BLaER1 (cell line): ENCODE data around the gene CCDC74B.
"Not testable (repeated sequence)": the region's sequence is repeated elsewhere in the genome, so short reads cannot be mapped to it uniquely, and the experiment has no call there.

ENCODE experiments used
- H3K27ac ChIP-seq: shearing (Covaris generic); formaldehyde crosslinking; 2 replicates; pipeline ENCODE4 v1.8.1; 2022
- H3K27me3 ChIP-seq: shearing (Covaris generic); formaldehyde crosslinking; 2 replicates; pipeline ENCODE4 v1.8.1; 2022
- H3K36me3 ChIP-seq: shearing (Covaris generic); formaldehyde crosslinking; 2 replicates; pipeline ENCODE4 v1.8.1; 2022
- H3K4me1 ChIP-seq: shearing (Covaris generic); formaldehyde crosslinking; 2 replicates; pipeline ENCODE4 v1.8.1; 2022
- H3K4me2 ChIP-seq: shearing (Covaris generic); formaldehyde crosslinking; 2 replicates; pipeline ENCODE4 v1.8.1; 2022
- H3K4me3 ChIP-seq: shearing (Covaris generic); formaldehyde crosslinking; 2 replicates; pipeline ENCODE4 v1.8.1; 2022
- H3K9ac ChIP-seq: shearing (Covaris generic); formaldehyde crosslinking; 2 replicates; pipeline ENCODE4 v1.8.1; 2022
- H3K9me3 ChIP-seq: shearing (Covaris generic); formaldehyde crosslinking; 2 replicates; pipeline ENCODE4 v1.8.1; 2022
- H4K20me1 ChIP-seq: shearing (Covaris generic); formaldehyde crosslinking; 2 replicates; pipeline ENCODE4 v1.8.1; 2022
- Cebpa-rat ChIP-seq: shearing (Covaris generic); IDR thresholded peaks from 2 replicates; pipeline ENCODE4 v1.8.1; 2022

CCDC74B gene

DNA sequence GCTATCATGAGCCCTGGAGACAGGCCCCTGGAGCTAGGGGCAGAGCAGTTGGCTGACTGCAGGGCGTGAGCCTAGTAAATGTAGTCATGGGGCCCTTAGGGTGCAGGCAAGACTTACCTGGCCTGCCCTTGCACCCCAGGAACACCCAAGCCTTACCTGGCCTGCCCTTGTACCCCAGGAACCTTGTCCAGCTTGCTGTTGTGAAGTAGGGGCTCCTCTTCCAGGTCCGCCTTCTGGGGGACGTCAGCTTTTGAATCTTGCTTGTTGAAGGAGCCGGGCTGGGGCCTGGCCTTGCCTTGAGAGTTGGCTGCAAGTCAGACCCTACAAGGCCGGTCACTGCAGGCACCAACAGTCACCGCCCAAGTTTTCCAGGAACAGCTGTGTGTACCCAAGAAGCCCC, 3.9 kb downstream of the CCDC74B start:
- not testable (repeated sequence) for H3K4me3 ChIP-seq, H3K4me1 ChIP-seq, H3K9ac ChIP-seq, H3K9me3 ChIP-seq, H3K4me2 ChIP-seq, H3K27ac ChIP-seq, H4K20me1 ChIP-seq, H3K36me3 ChIP-seq
- H3K27me3 ChIP-seq = peaks cover 28% of the 10 kb centered on the region

DNA sequence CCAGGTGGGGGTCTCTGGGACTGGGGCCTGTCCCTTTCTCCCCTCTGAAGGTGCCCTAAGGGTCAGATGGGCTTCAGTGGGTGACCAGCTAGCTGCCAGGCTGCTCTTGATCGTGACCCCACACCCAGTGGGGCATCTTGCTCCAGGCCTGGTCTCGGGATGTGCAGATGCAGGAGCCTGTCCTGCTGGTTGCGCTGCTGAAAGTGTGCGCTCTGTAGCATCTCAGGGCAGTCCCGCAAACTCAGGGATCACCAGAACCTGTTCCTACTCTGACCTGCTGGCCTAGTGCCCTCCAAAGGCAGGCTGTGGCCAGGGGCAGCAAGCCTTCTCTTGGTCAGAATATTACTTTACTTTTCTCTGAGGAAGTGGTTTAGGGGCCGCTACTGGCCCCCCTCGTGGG, 4.4 kb downstream of the CCDC74B start:
- H3K9me3 ChIP-seq, H3K4me3 ChIP-seq, H3K4me2 ChIP-seq, H3K27ac ChIP-seq, H4K20me1 ChIP-seq, H3K9ac ChIP-seq, H3K4me1 ChIP-seq, H3K36me3 ChIP-seq: not testable (repeated sequence)
- peaks cover 28% of the 10 kb centered on the region for H3K27me3 ChIP-seq

DNA sequence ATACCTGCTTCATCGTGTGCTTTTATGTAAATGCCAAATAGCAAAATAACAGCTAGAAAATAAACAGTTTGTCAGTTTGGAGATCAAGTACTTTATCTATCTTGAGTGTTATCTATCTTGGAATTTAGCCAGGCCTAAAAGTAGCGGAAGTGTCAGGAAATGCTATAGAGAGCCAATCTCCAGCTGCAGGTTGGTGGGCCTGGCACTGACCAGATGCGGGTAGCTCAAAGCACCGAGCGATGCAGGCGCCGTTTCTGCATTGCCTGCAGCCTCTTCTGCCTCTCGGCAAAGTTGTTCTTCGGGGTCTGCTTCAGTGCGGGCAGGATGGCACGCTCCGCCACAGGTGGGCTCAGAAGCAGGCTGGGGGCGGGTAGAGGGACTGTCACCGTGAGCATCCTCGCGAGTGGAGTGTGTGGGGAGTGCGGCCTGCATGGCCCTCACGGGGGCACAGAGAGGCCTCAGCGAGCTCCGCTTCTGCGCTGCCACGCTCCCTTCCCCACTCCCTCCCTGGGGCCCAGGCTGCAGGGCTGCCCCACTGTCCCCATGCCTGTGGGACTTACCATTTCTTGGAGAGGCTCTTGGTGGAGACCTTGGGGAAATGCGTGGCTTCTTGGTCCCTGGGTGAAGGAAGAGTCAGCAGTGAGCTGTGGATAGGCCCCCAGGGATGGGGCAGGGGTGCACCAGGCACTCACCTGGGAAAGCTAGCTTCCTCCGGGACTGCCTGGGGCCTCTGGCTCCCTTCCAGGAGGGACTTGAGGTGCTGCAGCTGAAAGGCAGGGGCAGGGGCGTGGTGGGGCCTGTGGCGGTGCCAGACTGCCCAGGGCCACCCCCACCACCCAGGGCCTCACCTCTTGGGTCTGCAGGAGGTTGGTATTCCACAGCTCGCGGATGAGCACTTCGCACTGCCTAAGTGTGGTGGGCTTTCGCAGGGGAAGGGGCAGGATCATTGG, 5.3 kb downstream of the CCDC74B start:
- not testable (repeated sequence) for H3K36me3 ChIP-seq, H3K9ac ChIP-seq

DNA sequence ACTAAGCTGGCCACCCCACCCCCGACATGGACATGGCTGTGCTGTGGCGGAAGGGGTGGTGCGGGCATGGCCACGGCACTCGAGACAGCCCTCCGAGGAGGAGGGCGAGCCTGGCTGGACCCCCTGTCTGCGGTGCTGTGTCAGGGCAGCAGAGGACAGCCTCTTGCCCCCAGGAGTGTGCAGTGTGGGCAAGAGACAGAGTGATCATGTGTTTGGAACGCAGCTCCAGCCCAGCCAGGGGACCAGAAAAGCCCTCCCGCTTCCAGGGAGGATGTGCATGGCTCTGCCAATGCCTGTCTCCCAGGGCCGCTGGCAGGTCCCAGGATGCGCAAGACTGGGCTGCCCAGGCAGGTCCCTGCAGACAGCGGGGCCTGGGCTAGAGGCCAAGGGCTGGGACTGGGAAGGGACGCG, 6.1 kb downstream of the CCDC74B start:
- not testable (repeated sequence) for H4K20me1 ChIP-seq, H3K36me3 ChIP-seq, H3K4me2 ChIP-seq, H3K9ac ChIP-seq, H3K4me3 ChIP-seq, H3K9me3 ChIP-seq, H3K27ac ChIP-seq
- Histone ChIP-seq H3K27me3 (peaks cover 15% of the 10 kb centered on the region), H3K4me1 (peaks cover 22% of the 10 kb centered on the region)

More for the DNA sequence above, 5.3 kb downstream of the CCDC74B start:
- not testable (repeated sequence) for H4K20me1 ChIP-seq, H3K4me3 ChIP-seq, H3K4me2 ChIP-seq, H3K27ac ChIP-seq, H3K9me3 ChIP-seq
- H3K4me1 ChIP-seq = peaks cover 18% of the 10 kb centered on the region
- peaks cover 22% of the 10 kb centered on the region for H3K27me3 ChIP-seq

DNA sequence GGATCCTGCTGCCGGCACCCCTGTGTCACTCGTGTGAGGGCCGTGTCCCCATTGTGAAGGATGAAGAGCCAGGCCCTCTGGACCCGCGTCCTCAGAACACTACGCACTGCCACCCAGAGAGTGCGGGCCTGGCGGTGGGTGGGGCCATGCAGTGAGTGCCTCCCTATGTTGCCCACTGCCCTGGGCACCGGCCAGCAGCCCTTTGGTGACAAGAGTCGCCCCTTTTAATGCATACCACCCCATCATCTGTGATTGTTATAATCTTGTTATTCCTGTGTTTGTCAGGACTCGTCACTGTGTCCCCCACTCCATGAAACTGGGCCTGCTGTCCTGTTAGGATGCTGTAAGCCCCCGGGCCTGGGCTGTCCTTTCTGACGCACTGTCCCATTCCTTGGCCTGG, 6.6 kb downstream of the CCDC74B start:
- not testable (repeated sequence) for H3K4me2 ChIP-seq, H3K9me3 ChIP-seq, H3K36me3 ChIP-seq, H3K27ac ChIP-seq, H4K20me1 ChIP-seq, H3K9ac ChIP-seq, H3K4me3 ChIP-seq
- Histone ChIP-seq H3K4me1 (peaks cover 19% of the 10 kb centered on the region), H3K27me3 (peaks cover 11% of the 10 kb centered on the region)

DNA sequence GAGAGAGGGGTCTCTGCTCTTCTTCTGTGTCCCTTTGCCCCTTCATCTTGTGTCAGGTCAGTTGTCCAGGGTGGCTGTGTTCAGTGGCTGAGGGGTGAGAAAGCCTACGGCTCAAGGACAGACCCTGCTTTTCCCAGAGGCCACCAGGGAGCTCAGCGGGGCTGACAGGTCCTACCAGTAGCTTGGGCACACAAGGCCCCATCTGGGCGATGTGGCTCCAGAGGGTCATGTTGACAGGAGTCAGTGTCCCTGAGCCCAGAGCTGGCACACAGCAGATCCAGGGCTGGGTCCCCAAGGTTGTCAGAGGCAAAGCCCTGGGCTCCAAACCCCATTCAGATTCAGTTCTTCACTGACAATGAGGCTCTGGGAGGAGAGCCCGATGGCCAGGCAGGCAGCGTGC, 7.8 kb downstream of the CCDC74B start:
- H3K27ac ChIP-seq, H3K4me2 ChIP-seq, H3K9ac ChIP-seq, H3K9me3 ChIP-seq, H3K4me3 ChIP-seq, H3K27me3 ChIP-seq, H4K20me1 ChIP-seq, H3K36me3 ChIP-seq: not testable (repeated sequence)
- H3K4me1 ChIP-seq = peaks cover 16% of the 10 kb centered on the region

DNA sequence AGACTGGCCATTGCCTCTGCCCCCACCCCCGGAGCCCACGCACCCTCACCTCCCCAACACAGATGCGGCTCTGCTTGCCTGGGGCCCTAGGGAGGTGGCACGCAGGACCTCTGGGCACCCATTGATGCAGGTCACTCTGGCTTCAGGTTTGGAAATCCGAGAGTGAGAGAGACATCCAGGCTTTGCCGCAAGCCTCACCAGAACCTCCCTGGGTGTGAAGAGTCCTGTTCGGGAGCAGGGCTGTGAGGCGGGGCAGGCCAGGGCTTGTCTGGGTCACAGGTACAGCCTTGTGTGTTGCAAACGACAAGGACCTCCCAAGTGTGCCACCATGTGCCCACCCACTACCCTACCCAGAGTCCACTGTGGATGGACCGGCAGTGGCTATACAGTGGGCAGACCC, 8.4 kb downstream of the CCDC74B start:
- not testable (repeated sequence) for H3K27ac ChIP-seq, H4K20me1 ChIP-seq, H3K9ac ChIP-seq, H3K4me2 ChIP-seq, H3K27me3 ChIP-seq, H3K9me3 ChIP-seq, H3K4me3 ChIP-seq, H3K36me3 ChIP-seq
- peaks cover 16% of the 10 kb centered on the region for H3K4me1 ChIP-seq

DNA sequence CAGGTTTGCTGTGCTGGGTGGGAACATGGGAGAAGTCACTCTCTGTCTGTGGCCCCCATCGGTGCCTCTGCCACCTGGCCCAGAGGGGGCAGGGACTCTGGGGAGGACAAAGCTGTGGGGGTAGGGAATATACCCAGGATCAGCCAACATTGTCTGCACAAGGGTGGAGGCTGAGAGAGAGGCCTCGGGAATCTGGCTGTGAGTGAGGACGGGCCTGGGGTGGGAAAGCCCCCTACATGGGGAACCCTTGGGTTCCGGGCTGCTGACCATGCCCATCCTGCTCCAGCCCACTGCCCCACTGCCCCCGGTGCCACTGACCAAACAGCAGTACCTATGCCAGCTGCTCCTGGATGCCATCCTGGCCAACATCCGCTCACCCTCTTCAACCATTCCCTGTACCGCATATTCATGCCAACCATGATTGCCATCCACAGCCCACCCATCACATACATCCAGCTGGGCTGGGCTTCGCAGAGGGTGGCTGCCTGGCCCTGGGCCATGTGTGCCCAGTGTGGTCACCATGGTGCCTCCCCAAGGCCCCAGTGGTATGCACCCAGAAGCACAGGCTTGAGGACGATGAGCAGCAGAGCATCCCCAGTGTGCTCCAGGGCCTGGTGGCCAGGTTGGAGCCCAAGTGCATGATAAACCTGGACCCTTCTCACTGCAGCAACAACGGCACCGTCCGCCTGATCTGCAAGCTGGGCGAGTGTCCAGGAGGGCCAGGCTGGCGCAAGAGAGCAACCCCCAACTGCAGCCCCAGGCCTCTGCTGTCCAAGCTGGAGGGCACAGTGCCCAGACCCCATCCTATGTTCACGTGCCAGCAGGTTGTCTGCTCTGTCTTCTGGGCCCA, 9.0 kb downstream of the CCDC74B start:
- Histone ChIP-seq H3K27ac (no peak overlapping the region), H3K9ac (no peak overlapping the region), H4K20me1 (no peaks in the 10 kb centered on the region), H3K9me3 (no peaks in the 10 kb centered on the region), H3K36me3 (no peaks in the 10 kb centered on the region), H3K4me3 (no peak overlapping the region), H3K4me1 (peaks cover 16% of the 10 kb centered on the region), H3K4me2 (0 out of 2 replicates have a peak overlapping the region, but pooled peaks have one; percentile 7), H3K27me3 (no peaks in the 10 kb centered on the region)
- no peak for TF ChIP-seq Cebpa-rat

DNA sequence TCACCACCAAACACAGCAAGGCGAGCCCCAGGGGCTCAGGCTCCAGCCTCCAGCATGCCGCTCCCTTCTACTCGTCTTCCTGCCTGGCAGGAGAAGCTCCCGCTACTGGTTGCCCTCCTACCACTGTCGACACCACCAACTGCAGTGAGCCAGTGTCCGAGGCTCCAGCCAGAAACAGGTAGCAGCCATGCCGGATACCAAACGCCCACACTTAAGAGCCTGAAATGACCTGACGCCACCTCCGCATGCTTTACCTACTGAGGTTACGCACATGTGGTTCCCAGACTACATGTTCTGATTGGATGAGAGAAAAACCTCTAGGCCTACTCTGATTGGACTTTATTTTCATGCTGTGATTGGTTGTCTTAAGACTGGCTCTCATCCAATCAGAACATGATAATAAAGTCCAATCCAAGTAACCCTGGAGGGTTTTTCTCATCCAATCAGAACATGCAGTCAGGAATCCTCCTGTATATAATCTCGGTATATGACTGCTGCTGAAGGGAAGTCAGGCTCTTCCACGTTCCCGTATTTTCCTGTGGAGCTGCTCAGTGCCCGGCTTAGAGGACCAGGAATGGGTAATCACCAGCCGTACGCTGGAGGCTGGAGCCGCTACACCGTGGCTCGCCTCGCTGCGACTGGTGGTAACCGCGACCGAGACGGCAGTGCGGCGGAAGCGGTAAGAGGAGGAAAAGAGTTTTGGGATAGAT, 15.6 kb downstream of the CCDC74B start, which contains the start of gene POTEF:
TSS of gene POTEF (minus strand) at position 103 of the 710 bp plus-strand sequence. CDS start 8,707 bp downstream, outside the sequence.
- H3K9me3 ChIP-seq, H3K27ac ChIP-seq, H3K4me1 ChIP-seq, H3K4me3 ChIP-seq, H3K9ac ChIP-seq, H4K20me1 ChIP-seq, H3K4me2 ChIP-seq, H3K36me3 ChIP-seq, H3K27me3 ChIP-seq: not testable (repeated sequence)

DNA sequence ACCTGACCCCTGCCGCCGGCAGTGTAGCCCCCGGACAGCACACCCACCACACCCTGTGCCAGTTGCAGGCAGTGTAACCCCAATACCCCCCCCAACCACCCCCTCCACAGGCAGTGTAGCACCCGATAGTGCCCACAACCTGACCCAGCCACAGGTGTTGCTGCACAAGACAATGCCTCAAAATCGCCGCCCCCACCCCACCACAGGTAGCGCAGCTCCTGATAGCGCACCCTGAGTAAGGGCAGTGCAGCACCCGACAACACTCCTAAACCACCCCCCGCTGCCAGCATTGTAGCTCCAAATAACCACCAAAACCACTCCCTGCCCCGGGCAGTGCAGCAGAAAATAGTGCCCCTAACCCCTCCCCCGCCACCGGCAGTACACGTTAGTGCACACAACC, 16.4 kb downstream of the CCDC74B start:
- not testable (repeated sequence) for H3K9me3 ChIP-seq, H3K4me1 ChIP-seq, H3K9ac ChIP-seq, H3K27me3 ChIP-seq, H4K20me1 ChIP-seq, H3K4me2 ChIP-seq, H3K4me3 ChIP-seq, H3K36me3 ChIP-seq, H3K27ac ChIP-seq

DNA sequence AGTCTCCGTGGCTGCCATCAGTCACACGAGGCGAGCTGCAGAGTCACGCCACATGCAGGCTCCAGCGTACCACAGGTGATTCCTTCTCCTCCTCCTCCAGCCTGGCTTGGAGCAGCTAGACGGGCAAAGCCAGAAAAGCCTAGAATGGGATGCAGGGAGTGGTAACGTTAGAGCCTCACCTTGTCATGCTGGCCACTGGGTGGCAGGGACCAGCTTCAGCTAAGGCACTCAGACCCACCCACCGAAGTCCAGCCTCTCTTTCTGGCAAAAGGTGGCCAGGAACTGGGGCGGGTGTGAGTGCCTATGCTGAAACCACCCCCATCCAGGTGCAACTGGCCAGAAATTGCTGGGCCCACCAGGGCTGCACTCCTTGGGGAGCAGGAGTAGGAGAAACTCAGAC, 17.2 kb downstream of the CCDC74B start:
- H3K9me3 ChIP-seq, H3K4me3 ChIP-seq, H3K36me3 ChIP-seq, H3K27me3 ChIP-seq, H3K4me2 ChIP-seq, H3K27ac ChIP-seq, H3K4me1 ChIP-seq, H3K9ac ChIP-seq, H4K20me1 ChIP-seq: not testable (repeated sequence)

DNA sequence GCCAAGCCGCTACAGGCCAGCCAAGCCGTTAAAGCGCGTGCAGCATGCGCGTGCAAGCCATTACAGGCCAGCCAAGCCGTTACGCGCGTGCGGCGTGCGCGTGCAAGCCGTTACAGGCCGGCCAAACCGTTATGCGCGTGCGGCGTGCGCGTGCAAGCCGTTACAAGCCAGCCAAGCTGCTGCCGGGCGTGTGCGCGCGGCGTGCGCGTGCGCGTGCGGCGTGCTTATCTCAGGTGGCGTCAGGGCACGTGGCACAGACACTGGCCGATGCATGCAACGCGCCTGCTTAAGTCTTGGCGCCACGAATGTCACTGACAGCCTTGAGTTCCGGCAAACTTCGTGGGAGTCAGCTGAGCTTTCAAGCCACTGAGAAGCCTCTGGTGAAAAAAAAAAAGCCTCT, 24.0 kb downstream of the CCDC74B start:
- not testable (repeated sequence) for H3K36me3 ChIP-seq, H3K9ac ChIP-seq, H4K20me1 ChIP-seq, H3K4me3 ChIP-seq, H3K9me3 ChIP-seq, H3K27ac ChIP-seq, H3K4me1 ChIP-seq, H3K27me3 ChIP-seq, H3K4me2 ChIP-seq

DNA sequence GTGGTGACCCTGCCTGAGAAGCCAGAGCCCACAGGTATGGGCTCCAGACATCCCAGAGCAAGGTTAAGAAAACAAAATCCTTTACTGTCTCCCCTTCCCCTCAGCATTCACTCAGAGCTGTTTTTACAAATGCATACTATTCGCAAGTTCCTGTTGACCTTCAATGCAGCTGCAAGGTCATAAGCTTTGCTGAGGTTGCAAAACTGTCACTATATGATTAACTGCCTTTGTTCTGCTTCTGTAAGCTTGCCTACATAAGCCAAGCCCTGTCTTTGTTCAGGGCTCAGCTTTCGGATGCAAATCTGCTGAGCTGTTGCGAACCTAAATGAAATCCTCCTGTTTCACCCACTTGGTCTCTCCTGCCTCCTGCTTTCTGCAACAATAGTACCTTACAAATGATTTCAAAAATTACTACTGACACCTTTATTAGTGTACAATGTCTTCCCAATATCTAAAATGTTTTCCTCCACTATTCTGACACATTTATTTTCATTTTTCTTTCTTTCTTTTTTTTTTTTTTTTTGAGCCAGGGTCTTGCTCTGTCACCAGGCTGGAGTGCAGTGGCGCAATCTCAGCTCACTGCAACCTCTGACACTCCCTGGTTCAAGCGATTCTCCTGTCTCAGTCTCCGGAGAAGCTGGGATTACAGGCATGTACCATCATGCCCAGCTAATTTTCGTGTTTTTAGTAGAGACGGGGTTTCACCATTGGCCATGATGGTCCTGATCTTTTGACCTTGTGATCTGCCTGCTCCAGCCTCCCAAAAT, 42.1 kb downstream of the CCDC74B start:
- H3K4me2 ChIP-seq, H3K4me1 ChIP-seq, H4K20me1 ChIP-seq, H3K9ac ChIP-seq, H3K36me3 ChIP-seq, H3K27me3 ChIP-seq, H3K27ac ChIP-seq, H3K9me3 ChIP-seq, H3K4me3 ChIP-seq: not testable (repeated sequence)
